GM12878 (cell line): ENCODE data around the gene PCDHA12. TPM values are rescaled to one million over a fixed set of nuclear protein-coding genes. Genes with fewer than 3 reads are reported as not detected.

Experiments used
- ATAC-seq: fragments of 200-7000 bp; cut with Tn5 transposase; 3 replicates; pipeline ENCODE4 v1.9.1; 2020; ENCODE audit warnings: mild to moderate bottlenecking, moderate library complexity
- BruUV-seq: library from RNA; stranded (reverse); fragments of 400-500 nt; replicated peaks from 2 replicates; lab custom pipeline; 2021; lab: Mats Ljungman, UMichigan
- CTCF ChIA-PET: fragments of 300-600 bp; sonication (Branson Sonifier 250); formaldehyde crosslinking; extraction: SDS; loops from one replicate; lab custom pipeline; 2021; ENCODE audit warnings: inconsistent platforms; lab: Yijun Ruan, JAX
- POLR2A ChIA-PET: fragments of 350-600 bp; formaldehyde crosslinking; extraction: SDS; loops from one replicate; lab custom pipeline; 2021; ENCODE audit warnings: inconsistent platforms; lab: Charles Lee
- RAD21 ChIA-PET: fragments of 300-600 bp; sonication (Branson Sonifier 250); formaldehyde crosslinking; loops from one replicate; lab custom pipeline; 2023; ENCODE audit warnings: antibody characterized with exemption; ENCODE audit not compliant: unreplicated experiment; lab: Charles Lee
- SMC1A ChIA-PET: fragments of 300-600 bp; sonication (Branson Sonifier 250); formaldehyde crosslinking; loops from one replicate; lab custom pipeline; 2023; ENCODE audit not compliant: unreplicated experiment, uncharacterized antibody; lab: Charles Lee
- DNase-seq: peaks from one replicate; pipeline ENCODE4 v3.0.0-alpha.2; 2011; ENCODE audit warnings: low read depth, low spot score
- FAIRE-seq: peaks from 3 replicates; lab custom pipeline; 2011; peaks lifted over from hg19 to GRCh38; lab: Jason Lieb, UNC
- H2AFZ ChIP-seq: 2 replicates; pipeline ENCODE4 v1.6.0; 2011; ENCODE audit warnings: low read depth, low read length, control low read depth; ENCODE audit not compliant: control insufficient read depth
- H3K27ac ChIP-seq: 2 replicates; pipeline ENCODE4 v1.5.1; 2011; ENCODE audit warnings: control low read depth; ENCODE audit not compliant: control insufficient read depth, insufficient read depth
- H3K27me3 ChIP-seq, 2 experiments: replicated peaks in 1 of 2; 2 replicates each; pipeline versions ENCODE4 v1.6.0 to v1.6.1; 2011; ENCODE audit warnings: low read length in 1 of 2; ENCODE audit not compliant: control insufficient read depth in 2 of 2, insufficient read depth in 2 of 2
- H3K36me3 ChIP-seq, 2 experiments: 2 replicates each; pipeline ENCODE4 v1.5.1; 2011; ENCODE audit warnings: low read length in 1 of 2; ENCODE audit not compliant: control insufficient read depth in 2 of 2, insufficient read depth in 2 of 2
- H3K4me1 ChIP-seq: 2 replicates; pipeline ENCODE4 v1.6.1; 2011; ENCODE audit warnings: mild to moderate bottlenecking, low read length, moderate library complexity, mixed read lengths; ENCODE audit not compliant: control insufficient read depth, insufficient read depth
- H3K4me2 ChIP-seq: 2 replicates; pipeline ENCODE4 v1.6.0; 2011; ENCODE audit warnings: control low read depth; ENCODE audit not compliant: control insufficient read depth, insufficient read depth
- H3K4me3 ChIP-seq: fragments of 200-600 bp; sonication (generic); 2 replicates; pipeline ENCODE4 v1.5.1; 2016
- H3K79me2 ChIP-seq: 2 replicates; pipeline ENCODE4 v1.6.0; 2011; ENCODE audit warnings: low read length; ENCODE audit not compliant: control insufficient read depth, insufficient read depth
- H3K9ac ChIP-seq: 2 replicates; pipeline ENCODE4 v1.8.0; 2011; ENCODE audit warnings: low read length, control low read depth, mixed read lengths; ENCODE audit not compliant: control insufficient read depth, insufficient read depth
- H3K9me3 ChIP-seq: replicated peaks from 3 replicates; pipeline ENCODE4 v1.5.1; 2011; ENCODE audit warnings: mild to moderate bottlenecking, low read length; ENCODE audit not compliant: control insufficient read depth, insufficient read depth
- H4K20me1 ChIP-seq: 2 replicates; pipeline ENCODE4 v1.6.0; 2011; ENCODE audit not compliant: control insufficient read depth, insufficient read depth
- CHD2 ChIP-seq: IDR thresholded peaks from 2 replicates; pipeline ENCODE4 v1.6.1; 2011; ENCODE audit warnings: low read depth, low read length, improper control_type of control experiment, borderline replicate concordance
- HDAC6 ChIP-seq: fragments of 200-600 bp; sonication (generic); IDR thresholded peaks from one replicate; pipeline ENCODE4 v1.8.0; 2017; ENCODE audit warnings: antibody characterized with exemption; ENCODE audit not compliant: unreplicated experiment
- LARP7 ChIP-seq: fragments of 450-650 bp; IDR thresholded peaks from 2 replicates; pipeline ENCODE4 v1.6.1; 2017; ENCODE audit warnings: mild to moderate bottlenecking
- NFXL1 ChIP-seq: fragments of 450-650 bp; IDR thresholded peaks from 2 replicates; pipeline ENCODE4 v1.6.1; 2017; ENCODE audit warnings: antibody characterized with exemption, mild to moderate bottlenecking, borderline replicate concordance
- RAD51 ChIP-seq: fragments of 450-650 bp; IDR thresholded peaks from 2 replicates; pipeline ENCODE4 v1.6.1; 2016; ENCODE audit warnings: moderate library complexity, mild to moderate bottlenecking, inconsistent platforms
- SMAD1 ChIP-seq: fragments of 450-650 bp; IDR thresholded peaks from 2 replicates; pipeline ENCODE4 v1.6.1; 2018; ENCODE audit warnings: mild to moderate bottlenecking, low read depth; ENCODE audit not compliant: partially characterized antibody
- WGBS: methylation state at CpG from one replicate; pipeline ENCODE4 v1.1.6; 2016; ENCODE audit warnings: low lambda C conversion rate; ENCODE audit not compliant: insufficient replicate concordance, insufficient coverage; ENCODE audit errors: missing lambda C conversion rate; 5-methylcytosine and 5-hydroxymethylcytosine counted together
- in situ Hi-C: fragments of 300-500 bp; cut with MboI; formaldehyde crosslinking; loops from 9 replicates; pipeline ENCODE4 v1.14.3; 2018; ENCODE audit warnings: mixed read lengths
- intact Hi-C: fragments of 100-400 bp; cut with micrococcal nuclease; formaldehyde crosslinking; loops from one replicate; pipeline ENCODE4 v1.14.2; 2022; ENCODE audit not compliant: unreplicated experiment
- polyA plus RNA-seq, 11 experiments: library from polyadenylated mRNA; depleted of rRNA in 4 of 11; unstranded in 6 of 11; stranded (reverse) in 5 of 11; fragments of >200 nt; fragmentation: Nextera tagmentation in 4 of 11; fragmentation: Illumina TruSeq in 1 of 11; extraction: Ambion mirVana in 4 of 11; extraction: Trizol in 1 of 11; gene quantifications; 1 replicate in 1 of 11; 2 replicates in 10 of 11; pipeline versions ENCODE4 v1.2.1 to v1.2.3, GENCODE V29; 2011 to 2016; ENCODE audit warnings: inconsistent platforms in 2 of 11, missing spikeins in 2 of 11, low read depth in 1 of 11
- total RNA-seq, 4 experiments: library from RNA; depleted of rRNA in 3 of 4; stranded (reverse); fragments of >200 nt in 3 of 4; fragmentation: Illumina TruSeq in 1 of 4; extraction: Trizol in 1 of 4; gene quantifications; 2 replicates each; pipeline versions ENCODE4 v1.2.1 to v1.2.3, GENCODE V29; 2013 to 2021
- TF ChIP-seq, protein P1 (sequence below): fragments of 450-650 bp; IDR thresholded peaks from 2 replicates; pipeline ENCODE4 v1.6.1; 2018; ENCODE audit warnings: borderline replicate concordance, mild to moderate bottlenecking; ENCODE audit not compliant: partially characterized antibody
- TF ChIP-seq, protein P2 (sequence below): IDR thresholded peaks from 2 replicates; pipeline ENCODE4 v1.6.1; 2012; ENCODE audit warnings: low read length, inconsistent platforms
- TF ChIP-seq, protein P3 (sequence below): IDR thresholded peaks from 2 replicates; pipeline ENCODE4 v1.6.1; 2011; ENCODE audit warnings: mild to moderate bottlenecking, low read depth, low read length, moderate library complexity; ENCODE audit not compliant: insufficient replicate concordance

Gene PCDHA12
- total and polyA plus RNA-seq, 10 of the 15 experiments (the other 5 are each of a cell fraction or from before 2014, with no cell fraction given): not detected

GRCh38 chr5:140827704-140828361 is 47.3 kb upstream of the PCDHA12 start, which contains the start of gene PCDHA6 (continued):
- TF ChIP-seq NFXL1: no peak
- no peak for TF ChIP-seq SMAD1
- TF ChIP-seq, protein P1, sequence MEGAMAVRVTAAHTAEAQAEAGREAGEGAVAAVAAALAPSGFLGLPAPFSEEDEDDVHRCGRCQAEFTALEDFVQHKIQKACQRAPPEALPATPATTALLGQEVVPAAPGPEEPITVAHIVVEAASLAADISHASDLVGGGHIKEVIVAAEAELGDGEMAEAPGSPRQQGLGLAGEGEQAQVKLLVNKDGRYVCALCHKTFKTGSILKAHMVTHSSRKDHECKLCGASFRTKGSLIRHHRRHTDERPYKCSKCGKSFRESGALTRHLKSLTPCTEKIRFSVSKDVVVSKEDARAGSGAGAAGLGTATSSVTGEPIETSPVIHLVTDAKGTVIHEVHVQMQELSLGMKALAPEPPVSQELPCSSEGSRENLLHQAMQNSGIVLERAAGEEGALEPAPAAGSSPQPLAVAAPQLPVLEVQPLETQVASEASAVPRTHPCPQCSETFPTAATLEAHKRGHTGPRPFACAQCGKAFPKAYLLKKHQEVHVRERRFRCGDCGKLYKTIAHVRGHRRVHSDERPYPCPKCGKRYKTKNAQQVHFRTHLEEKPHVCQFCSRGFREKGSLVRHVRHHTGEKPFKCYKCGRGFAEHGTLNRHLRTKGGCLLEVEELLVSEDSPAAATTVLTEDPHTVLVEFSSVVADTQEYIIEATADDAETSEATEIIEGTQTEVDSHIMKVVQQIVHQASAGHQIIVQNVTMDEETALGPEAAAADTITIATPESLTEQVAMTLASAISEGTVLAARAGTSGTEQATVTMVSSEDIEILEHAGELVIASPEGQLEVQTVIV: no peak
- TF ChIP-seq, all 136 proteins: peak for 0

- Histone ChIP-seq H3K4me2 (no peak overlapping the region), H3K9ac (no peak overlapping the region), H4K20me1 (no peaks in the 10 kb centered on the region), H2AFZ (no peak overlapping the region), H3K27ac (no peak overlapping the region), H3K27me3 (no peaks in the 10 kb centered on the region), H3K4me1 (no peaks in the 10 kb centered on the region), H3K79me2 (no peaks in the 10 kb centered on the region), H3K4me3 (no peak overlapping the region), H3K36me3 (no peaks in the 10 kb centered on the region), H3K9me3 (no peaks in the 10 kb centered on the region; the same call in 1 of the 3 replicates)
- ChIA-PET POLR2A (no interaction called here), CTCF (no interaction called here), RAD21 (no interaction called here), SMC1A (no interaction called here)
- intact Hi-C loops: no loop called here
- DNase-seq (no peak), FAIRE-seq (no peak), ATAC-seq (no peak)
- WGBS: 64% methylated on average over 18 of the region's 18 CpGs
- no TSS peak for BruUV-seq
- no peak for TF ChIP-seq SMAD1
- no peak for TF ChIP-seq HDAC6
- TF ChIP-seq RAD51: no peak
- TF ChIP-seq LARP7: no peak
- TF ChIP-seq, protein P2, sequence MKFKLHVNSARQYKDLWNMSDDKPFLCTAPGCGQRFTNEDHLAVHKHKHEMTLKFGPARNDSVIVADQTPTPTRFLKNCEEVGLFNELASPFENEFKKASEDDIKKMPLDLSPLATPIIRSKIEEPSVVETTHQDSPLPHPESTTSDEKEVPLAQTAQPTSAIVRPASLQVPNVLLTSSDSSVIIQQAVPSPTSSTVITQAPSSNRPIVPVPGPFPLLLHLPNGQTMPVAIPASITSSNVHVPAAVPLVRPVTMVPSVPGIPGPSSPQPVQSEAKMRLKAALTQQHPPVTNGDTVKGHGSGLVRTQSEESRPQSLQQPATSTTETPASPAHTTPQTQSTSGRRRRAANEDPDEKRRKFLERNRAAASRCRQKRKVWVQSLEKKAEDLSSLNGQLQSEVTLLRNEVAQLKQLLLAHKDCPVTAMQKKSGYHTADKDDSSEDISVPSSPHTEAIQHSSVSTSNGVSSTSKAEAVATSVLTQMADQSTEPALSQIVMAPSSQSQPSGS: no peak
- TF ChIP-seq CHD2: no peak
- TF ChIP-seq, protein P3, sequence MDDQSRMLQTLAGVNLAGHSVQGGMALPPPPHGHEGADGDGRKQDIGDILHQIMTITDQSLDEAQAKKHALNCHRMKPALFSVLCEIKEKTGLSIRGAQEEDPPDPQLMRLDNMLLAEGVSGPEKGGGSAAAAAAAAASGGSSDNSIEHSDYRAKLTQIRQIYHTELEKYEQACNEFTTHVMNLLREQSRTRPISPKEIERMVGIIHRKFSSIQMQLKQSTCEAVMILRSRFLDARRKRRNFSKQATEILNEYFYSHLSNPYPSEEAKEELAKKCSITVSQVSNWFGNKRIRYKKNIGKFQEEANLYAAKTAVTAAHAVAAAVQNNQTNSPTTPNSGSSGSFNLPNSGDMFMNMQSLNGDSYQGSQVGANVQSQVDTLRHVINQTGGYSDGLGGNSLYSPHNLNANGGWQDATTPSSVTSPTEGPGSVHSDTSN: no peak
- in situ Hi-C loops: no loop called here
These were observed 46.8 kb upstream of the PCDHA12 start for GRCh38 chr5:140828362-140828737.
